NCI-H69 (cell line): Measurements from ENCODE around the gene SLC5A1.
A peak's percentile ranks its signal among the peaks of the same experiment; 100 is the strongest.

ENCODE experiments used
- DNase-seq: peaks from one replicate; lab custom pipeline; 2025; lab: John Stamatoyannopoulos, UW

The SLC5A1 gene

GRCh38 chr22:32050678-32051515 is 7.8 kb downstream of the SLC5A1 start:
- DNase-seq = peak; percentile 27

GRCh38 chr22:32052244-32052643 is 9.2 kb downstream of the SLC5A1 start:
- no peak for DNase-seq

- no peak for DNase-seq
These were observed 10.1 kb downstream of the SLC5A1 start for GRCh38 chr22:32052936-32053791.

GRCh38 chr22:32055069-32055468 is 12.0 kb downstream of the SLC5A1 start:
- DNase-seq = no peak

- no peak for DNase-seq
These were observed 15.7 kb downstream of the SLC5A1 start for GRCh38 chr22:32058656-32059260.

- DNase-seq = no peak
These were observed 16.4 kb downstream of the SLC5A1 start for GRCh38 chr22:32059426-32059825.

- DNase-seq = no peak
These were observed 20.6 kb downstream of the SLC5A1 start for GRCh38 chr22:32063701-32064100.

GRCh38 chr22:32066820-32067219 is 23.8 kb downstream of the SLC5A1 start:
- DNase-seq = no peak

GRCh38 chr22:32067613-32068012 is 24.6 kb downstream of the SLC5A1 start:
- peak; percentile 81 for DNase-seq

- peak; percentile 54 for DNase-seq
These were observed 26.7 kb downstream of the SLC5A1 start for GRCh38 chr22:32069579-32070372.

GRCh38 chr22:32073262-32073661 is 30.2 kb downstream of the SLC5A1 start:
- no peak for DNase-seq

- DNase-seq = no peak
These were observed 30.8 kb downstream of the SLC5A1 start for GRCh38 chr22:32073823-32074380.

GRCh38 chr22:32075997-32076760 is 33.1 kb downstream of the SLC5A1 start:
- no peak for DNase-seq

- no peak for DNase-seq
These were observed 33.7 kb downstream of the SLC5A1 start for GRCh38 chr22:32076761-32077084.

- DNase-seq = no peak
These were observed 34.1 kb downstream of the SLC5A1 start for GRCh38 chr22:32077151-32077550.

- no peak for DNase-seq
These were observed 36.3 kb downstream of the SLC5A1 start for GRCh38 chr22:32079130-32080089.

- DNase-seq = peak; percentile 77
These were observed 37.8 kb downstream of the SLC5A1 start for GRCh38 chr22:32080904-32081303.

GRCh38 chr22:32082331-32082730 is 39.3 kb downstream of the SLC5A1 start:
- no peak for DNase-seq

- no peak for DNase-seq
These were observed 39.9 kb downstream of the SLC5A1 start for GRCh38 chr22:32083000-32083399.

GRCh38 chr22:32083814-32084213 is 40.8 kb downstream of the SLC5A1 start:
- no peak for DNase-seq
